Right renal pelvis (tissue), 4 donors: ENCODE results near the gene SPA17. TPM values are rescaled to one million over a fixed set of nuclear protein-coding genes. Genes with fewer than 3 reads are reported as not detected.

Source experiments
- polyA plus RNA-seq, 4 donors: library from polyadenylated mRNA; unstranded; fragments of 120-200 nt; gene quantifications; one replicate each; pipeline ENCODE4 v1.2.1, GENCODE V29; 2013; ENCODE audit not compliant: insufficient read length in 4 of 4

Gene SPA17
- polyA plus RNA-seq, 4 donors: 19.4 to 22.7 (median 20.2) TPM

Other genes with a start within 250 kb of the SPA17 start
- gene OR8B4, start 249.0 kb upstream of the SPA17 start, polyA plus RNA-seq: not detected
- not detected for gene OR8B8, start 228.2 kb upstream of the SPA17 start, polyA plus RNA-seq
- under 1 TPM in 1 of 4 donors, not detected in 3; 0.04 TPM for gene OR8B12, start 130.2 kb upstream of the SPA17 start, polyA plus RNA-seq
- gene OR8A1, start 103.9 kb upstream of the SPA17 start, polyA plus RNA-seq: under 1 TPM in 1 of 4 donors, not detected in 3; 0.04 TPM
- gene PANX3, start 62.5 kb upstream of the SPA17 start, polyA plus RNA-seq: under 1 TPM in 1 of 4 donors, not detected in 3; 0.03 TPM
- gene TBRG1, start 51.0 kb upstream of the SPA17 start, polyA plus RNA-seq: 10 to 100 TPM; 26.1 to 31.5 (median 27.5) TPM
- 10 to 100 TPM; 32.1 to 36.4 (median 35.9) TPM for gene SIAE, start 165 bp upstream of the SPA17 start, polyA plus RNA-seq
- 10 to 100 TPM; 15.7 to 29.3 (median 22.8) TPM for gene NRGN, start 66.0 kb downstream of the SPA17 start, polyA plus RNA-seq
- gene VSIG2, start 78.4 kb downstream of the SPA17 start, polyA plus RNA-seq: 10 to 100 TPM in 2 of 4 donors, 1 to 10 TPM in 2; 5.2 to 17.1 (median 11.2) TPM
- gene ESAM, start 88.4 kb downstream of the SPA17 start, polyA plus RNA-seq: 10 to 100 TPM; 74.9 to 87.0 (median 81.8) TPM
- 10 to 100 TPM; 25.4 to 39.9 (median 27.5) TPM for gene MSANTD2, start 126.5 kb downstream of the SPA17 start, polyA plus RNA-seq
- gene ROBO3, start 191.5 kb downstream of the SPA17 start, polyA plus RNA-seq: 10 to 100 TPM; 22.7 to 29.2 (median 24.9) TPM
- gene ROBO4, start 224.0 kb downstream of the SPA17 start, polyA plus RNA-seq: 10 to 100 TPM; 18.3 to 23.1 (median 20.7) TPM
- gene HEPN1, start 245.3 kb downstream of the SPA17 start, polyA plus RNA-seq: 1 to 10 TPM; 1.1 to 1.3 (median 1.3) TPM